Measurements from ENCODE around the gene PPP1R14D. TPM values are rescaled to one million over a fixed set of nuclear protein-coding genes. Genes with fewer than 3 reads are reported as not detected.
A peak's percentile ranks its signal among the peaks of the same experiment; 100 is the strongest.

PPP1R14D gene
- total and polyA plus RNA-seq, 4 experiments from 2014 or later: not detected

DNA sequence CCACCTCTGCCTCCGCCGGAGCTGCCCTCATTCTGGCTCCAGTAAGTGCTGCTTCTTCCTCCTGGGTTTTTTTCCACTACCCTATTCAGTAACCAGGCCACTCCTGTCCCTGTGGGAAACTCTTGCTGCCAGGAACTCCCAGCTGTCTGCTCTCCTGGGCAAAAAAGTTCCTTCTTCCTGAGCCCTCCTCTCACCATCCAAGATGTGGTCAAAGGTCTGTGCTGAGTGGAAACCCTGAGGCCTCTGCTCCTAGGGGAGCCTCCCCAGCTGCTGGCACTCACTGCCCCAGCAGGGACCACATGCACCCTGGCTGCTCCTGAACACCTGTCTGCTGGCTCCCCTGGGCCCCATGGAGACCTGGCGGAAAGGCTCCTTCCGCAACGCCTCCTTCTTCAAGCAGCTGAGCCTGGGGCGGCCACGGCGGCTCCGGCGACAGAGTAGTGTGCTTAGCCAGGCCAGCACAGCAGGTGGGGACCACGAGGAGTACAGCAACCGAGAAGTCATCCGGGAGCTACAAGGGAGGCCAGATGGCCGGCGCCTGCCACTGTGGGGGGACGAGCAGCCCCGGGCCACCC is 58.3 kb downstream of the PPP1R14D start:
- H3K27ac ChIP-seq (ENCODE audit: low read depth, low read length): no peak overlapping the region
- peak overlapping the region in 6 of 7 donors; percentile 42 to 78 (median 74) for H3K27ac Mint-ChIP-seq
- no peaks in the 10 kb centered on the region for H3K27me3 Mint-ChIP-seq

DNA sequence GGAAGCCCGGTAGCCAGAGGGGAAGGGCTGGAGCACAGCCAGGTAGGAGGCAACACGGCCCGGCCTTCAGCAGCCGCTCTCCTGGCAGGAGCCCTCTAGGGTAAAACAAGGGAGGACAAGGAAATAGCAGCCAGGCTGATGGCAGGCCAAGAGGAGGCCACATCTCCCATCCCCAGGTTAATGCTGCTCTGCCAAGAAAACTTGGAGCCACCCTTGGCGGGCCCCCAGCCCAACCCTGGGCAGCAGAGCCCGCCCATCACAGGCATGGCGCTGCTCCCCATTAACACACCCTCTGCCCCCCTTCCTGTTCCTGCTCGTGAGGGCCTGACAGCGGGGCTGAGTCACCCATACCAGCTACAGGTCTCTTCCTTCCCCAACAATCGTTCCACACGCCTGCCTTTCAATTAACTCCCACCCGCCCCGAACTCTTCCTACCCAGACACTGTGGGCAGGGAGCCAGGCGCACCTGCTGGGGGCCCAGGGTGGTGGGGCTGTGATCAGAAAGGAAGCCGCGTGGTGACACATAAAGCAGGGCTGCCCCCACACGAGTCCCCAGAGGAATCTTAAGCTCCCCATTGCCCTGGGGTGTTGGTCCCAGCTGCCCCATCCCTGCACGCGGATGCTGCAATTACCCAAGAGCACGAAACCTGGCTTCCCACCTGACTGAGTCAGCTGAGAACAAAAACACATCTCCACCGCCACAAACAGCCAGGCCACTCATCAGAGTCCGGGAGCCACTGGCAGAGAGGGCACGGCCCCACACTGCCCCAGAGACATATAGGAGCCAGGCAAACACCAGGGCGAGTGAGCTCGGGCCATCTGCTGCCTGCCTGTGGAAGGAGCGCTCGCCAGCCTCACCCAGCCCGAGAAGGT is 59.0 kb downstream of the PPP1R14D start, which contains the start of gene C15orf62:
C15orf62 (plus strand) TSS at position 707 of the 873 bp plus-strand sequence. CDS start 516 bp downstream, outside the sequence.
- peak within 1 kb of the TSS; percentile 19 for H3K27ac ChIP-seq (ENCODE audit: low read depth, low read length)
- H3K27me3 Mint-ChIP-seq: no peaks in the 10 kb centered on the region
- peak in 1 of 5 donors; percentile 48 for DNase-seq
- H3K4me3 Mint-ChIP-seq: peak within 1 kb of the TSS in 1 of 8 donors; percentile 65
- H3K4me1 ChIP-seq (ENCODE audit: insufficient read depth, low read length): peaks cover 15% of the 10 kb centered on the region
- H3K9me3 ChIP-seq (ENCODE audit: control insufficient read depth in 1 of 2, low read length in 2 of 2): no peaks in the 10 kb centered on the region
- ChIA-PET CTCF (ENCODE audit: partially characterized antibody) (interaction anchor here (2.5 kb wide), 1 partner anchor 13 kb away, joined by 9 read pairs; no protein-coding TSS in a partner anchor), POLR2A (ENCODE audit: partially characterized antibody) (interaction anchor here (1.5 kb wide), 1 partner anchor 18 kb away, joined by 4 read pairs; no protein-coding TSS in a partner anchor)
- no peaks in the 10 kb centered on the region for H3K9me3 Mint-ChIP-seq
- peaks cover 17% of the 10 kb centered on the region for H3K36me3 ChIP-seq (ENCODE audit: insufficient read depth, low read length)
- peaks cover 10 to 36% (median 24%) of the 10 kb centered on the region in 4 donors for H3K4me1 Mint-ChIP-seq
- peaks cover 4 to 32% of the 10 kb centered on the region in 2 donors for H3K36me3 Mint-ChIP-seq
- H3K27ac Mint-ChIP-seq: peak within 1 kb of the TSS; percentile 73 to 94 (median 85)
- no peak within 1 kb of the TSS for H3K4me3 ChIP-seq (ENCODE audit: low read length in 2 of 2)
- no peaks in the 10 kb centered on the region for H3K27me3 ChIP-seq (ENCODE audit: insufficient read depth, low read length)
- intact Hi-C loops (cut with micrococcal nuclease): no loop called here

More for the DNA sequence above, 58.3 kb downstream of the PPP1R14D start:
- intact Hi-C loops (cut with micrococcal nuclease): no loop called here
- peaks cover 24% of the 10 kb centered on the region for H3K36me3 ChIP-seq (ENCODE audit: insufficient read depth, low read length)
- POLR2A ChIA-PET (ENCODE audit: partially characterized antibody): interaction anchor here (1.5 kb wide), 1 partner anchor 19 kb away, joined by 4 read pairs; no protein-coding TSS in a partner anchor
- Mint-ChIP-seq H3K36me3 (peaks cover 8 to 37% of the 10 kb centered on the region in 2 donors), H3K4me3 (no peak overlapping the region), H3K9me3 (peaks cover 0 to 2% (median 0%) of the 10 kb centered on the region in 8 donors), H3K4me1 (peaks cover 4 to 29% (median 19%) of the 10 kb centered on the region in 4 donors)
- CTCF ChIA-PET (ENCODE audit: partially characterized antibody): interaction anchor here (2.5 kb wide), 1 partner anchor 12 kb away, joined by 9 read pairs; no protein-coding TSS in a partner anchor
- H3K9me3 ChIP-seq (ENCODE audit: control insufficient read depth in 1 of 2, low read length in 2 of 2): no peaks in the 10 kb centered on the region
- no peak for DNase-seq
- peaks cover 7% of the 10 kb centered on the region for H3K4me1 ChIP-seq (ENCODE audit: insufficient read depth, low read length)
- no peak overlapping the region for H3K4me3 ChIP-seq (ENCODE audit: low read length in 2 of 2)
- no peaks in the 10 kb centered on the region for H3K27me3 ChIP-seq (ENCODE audit: insufficient read depth, low read length)

- Histone ChIP-seq H3K4me3 (ENCODE audit: low read length in 2 of 2) (no peak overlapping the region), H3K27ac (ENCODE audit: low read depth, low read length) (peak overlapping the region; percentile 19), H3K36me3 (ENCODE audit: insufficient read depth, low read length) (peaks cover 9% of the 10 kb centered on the region), H3K4me1 (ENCODE audit: insufficient read depth, low read length) (peaks cover 17% of the 10 kb centered on the region), H3K27me3 (ENCODE audit: insufficient read depth, low read length) (no peaks in the 10 kb centered on the region), H3K9me3 (ENCODE audit: control insufficient read depth in 1 of 2, low read length in 2 of 2) (no peaks in the 10 kb centered on the region)
- no peak for DNase-seq
- H3K4me3 Mint-ChIP-seq: peak overlapping the region in 1 of 8 donors; percentile 65
- no peaks in the 10 kb centered on the region for H3K9me3 Mint-ChIP-seq
- CTCF ChIA-PET (ENCODE audit: partially characterized antibody): interaction anchor here (1.1 to 2.5 kb wide), 2 partner anchors 14 to 25 kb away, joined by 4 to 9 read pairs; no protein-coding TSS in a partner anchor
- H3K27ac Mint-ChIP-seq: peak overlapping the region in 5 of 7 donors; percentile 70 to 94 (median 80)
- POLR2A ChIA-PET (ENCODE audit: partially characterized antibody): interaction anchor here (1.5 kb wide), 1 partner anchor 18 kb away, joined by 4 read pairs; no protein-coding TSS in a partner anchor
- H3K4me1 Mint-ChIP-seq: peaks cover 11 to 39% (median 26%) of the 10 kb centered on the region in 4 donors
- H3K27me3 Mint-ChIP-seq: no peaks in the 10 kb centered on the region
- intact Hi-C loops (cut with micrococcal nuclease): no loop called here
- H3K36me3 Mint-ChIP-seq: peaks cover 0 to 28% of the 10 kb centered on the region in 2 donors
Observed at GRCh38 chr15:40768521-40769273, 59.8 kb downstream of the PPP1R14D start.

GRCh38 chr15:40767838-40768500 is 60.5 kb downstream of the PPP1R14D start:
- Mint-ChIP-seq H3K27ac (peak overlapping the region in 2 of 7 donors; percentile 65 to 70), H3K4me1 (peaks cover 11 to 44% (median 30%) of the 10 kb centered on the region in 4 donors), H3K9me3 (no peaks in the 10 kb centered on the region), H3K36me3 (peaks cover 0 to 24% of the 10 kb centered on the region in 2 donors), H3K4me3 (no peak overlapping the region), H3K27me3 (no peaks in the 10 kb centered on the region)
- no peak overlapping the region for H3K27ac ChIP-seq (ENCODE audit: low read depth, low read length)
- no peaks in the 10 kb centered on the region for H3K27me3 ChIP-seq (ENCODE audit: insufficient read depth, low read length)
- H3K4me1 ChIP-seq (ENCODE audit: insufficient read depth, low read length): peaks cover 22% of the 10 kb centered on the region
- H3K36me3 ChIP-seq (ENCODE audit: insufficient read depth, low read length): peaks cover 4% of the 10 kb centered on the region
- intact Hi-C loops (cut with micrococcal nuclease): no loop called here
- no peak overlapping the region for H3K4me3 ChIP-seq (ENCODE audit: low read length in 2 of 2)
- ChIA-PET POLR2A (ENCODE audit: partially characterized antibody) (interaction anchor here (1.1 kb wide), 1 partner anchor 178 kb away, joined by 4 read pairs; no protein-coding TSS in a partner anchor), CTCF (ENCODE audit: partially characterized antibody) (interaction anchor here (1.1 to 2.3 kb wide), 2 partner anchors 14 to 24 kb away, joined by 4 to 8 read pairs; no protein-coding TSS in a partner anchor)
- no peaks in the 10 kb centered on the region for H3K9me3 ChIP-seq (ENCODE audit: control insufficient read depth in 1 of 2, low read length in 2 of 2)
- no peak for DNase-seq

DNA sequence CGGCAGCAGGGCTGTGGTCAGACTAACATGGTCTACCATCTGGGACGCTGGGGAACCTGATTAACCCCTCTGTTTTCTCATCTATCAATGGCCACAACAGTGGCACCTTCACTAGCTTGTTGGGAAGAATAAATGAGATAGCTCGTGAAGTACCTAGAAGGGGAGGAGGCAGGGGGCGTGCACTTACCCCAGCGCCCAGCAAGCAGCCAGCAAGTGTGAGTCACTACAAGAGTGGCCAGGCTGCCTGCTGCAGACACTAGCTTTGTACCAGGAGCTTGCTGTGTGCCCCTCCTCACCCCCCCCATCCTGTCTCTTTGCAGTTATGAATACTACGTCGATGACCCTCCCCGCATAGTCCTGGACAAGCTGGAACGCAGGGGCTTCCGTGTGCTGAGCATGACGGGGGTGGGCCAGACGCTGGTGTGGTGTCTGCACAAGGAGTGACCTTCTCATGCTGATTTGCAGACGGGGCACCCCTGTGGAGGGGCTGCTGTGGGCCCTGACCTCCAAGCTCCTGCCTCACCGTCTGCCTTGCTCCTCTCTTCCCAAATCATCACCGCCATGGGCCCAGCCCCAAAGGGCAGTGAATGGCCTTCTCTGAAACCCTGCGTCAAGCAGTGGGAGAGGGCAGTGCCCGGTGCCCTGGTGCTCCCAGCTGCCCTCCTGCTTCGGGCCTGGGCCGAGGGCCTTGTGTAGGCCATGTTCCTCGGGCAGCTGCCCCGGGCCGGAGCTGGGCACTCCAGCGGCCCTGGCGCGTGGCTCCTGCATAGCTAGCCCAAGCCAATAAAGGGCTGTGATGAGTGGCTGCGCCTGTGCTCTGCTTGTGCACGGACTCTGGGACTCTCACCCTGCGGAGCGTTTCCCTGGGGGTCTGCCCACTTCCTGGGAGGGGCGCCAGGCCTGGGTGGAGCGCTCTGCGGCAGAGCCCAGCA is 61.3 kb downstream of the PPP1R14D start:
- H3K4me1 Mint-ChIP-seq: peaks cover 12 to 49% (median 30%) of the 10 kb centered on the region in 4 donors
- intact Hi-C loops (cut with micrococcal nuclease): no loop called here
- H3K4me1 ChIP-seq (ENCODE audit: insufficient read depth, low read length): peaks cover 28% of the 10 kb centered on the region

More for the DNA sequence above, 61.3 kb downstream of the PPP1R14D start:
- Histone ChIP-seq H3K36me3 (ENCODE audit: insufficient read depth, low read length) (no peaks in the 10 kb centered on the region), H3K4me3 (ENCODE audit: low read length in 2 of 2) (no peak overlapping the region), H3K9me3 (ENCODE audit: control insufficient read depth in 1 of 2, low read length in 2 of 2) (no peaks in the 10 kb centered on the region), H3K27ac (ENCODE audit: low read depth, low read length) (no peak overlapping the region), H3K27me3 (ENCODE audit: insufficient read depth, low read length) (no peaks in the 10 kb centered on the region)
- ChIA-PET POLR2A (ENCODE audit: partially characterized antibody) (interaction anchor here (1.1 to 6.1 kb wide), 2 partner anchors 73 to 177 kb away, joined by 4 to 46 read pairs; partner anchors contain the start of gene RAD51), CTCF (ENCODE audit: partially characterized antibody) (interaction anchor here (0.6 to 2.3 kb wide), 2 partner anchors 15 to 178 kb away, joined by 4 to 8 read pairs; no protein-coding TSS in a partner anchor)
- Mint-ChIP-seq H3K27ac (peak overlapping the region in 1 of 7 donors; percentile 85), H3K4me3 (no peak overlapping the region), H3K27me3 (no peaks in the 10 kb centered on the region), H3K9me3 (no peaks in the 10 kb centered on the region), H3K36me3 (peaks cover 0 to 19% of the 10 kb centered on the region in 2 donors)
- DNase-seq: no peak
